RPMI8226 (cell line): ENCODE results near the gene EPHA10.

Experiments
- DNase-seq: peaks from one replicate; pipeline ENCODE4 v3.0.0-alpha.2; 2015

The EPHA10 gene

GRCh38 chr1:37670133-37670532 is 94.8 kb downstream of the EPHA10 start:
- DNase-seq = no peak

GRCh38 chr1:37667023-37667671 is 97.8 kb downstream of the EPHA10 start:
- no peak for DNase-seq

- no peak for DNase-seq
These were observed 98.6 kb downstream of the EPHA10 start for GRCh38 chr1:37666241-37666867.
